CD14-positive monocyte (primary cell): Measurements from ENCODE around the gene OR2T27. TPM values are rescaled to one million over a fixed set of nuclear protein-coding genes. Genes with fewer than 3 reads are reported as not detected.

ENCODE experiments used
- DNase-seq, 3 donors: peaks; one replicate each; pipeline ENCODE4 v3.0.0-alpha.2; 2011 to 2022
- H2AFZ ChIP-seq: 2 replicates; pipeline ENCODE4 v1.6.0; 2012; ENCODE audit warnings: mild to moderate bottlenecking, low read depth, low read length, inconsistent platforms; ENCODE audit not compliant: insufficient read depth, poor library complexity, severe bottlenecking
- H3K27ac ChIP-seq, 2 donors: 1 replicate in 1 of 2; 2 replicates in 1 of 2; pipeline ENCODE4 v1.5.1; 2012 to 2013; ENCODE audit warnings: low read length in 2 of 2, control low read depth in 1 of 2, inconsistent platforms in 1 of 2, low read depth in 1 of 2, mild to moderate bottlenecking in 1 of 2
- H3K27me3 ChIP-seq, 2 donors: one replicate each; pipeline versions ENCODE4 v1.6.0 to v1.6.1; 2011 to 2013; ENCODE audit warnings: low read length in 2 of 2; ENCODE audit not compliant: control insufficient read depth in 2 of 2, insufficient read depth in 2 of 2
- H3K36me3 ChIP-seq, 2 donors: replicated peaks in 1 of 2; 1 replicate in 1 of 2; 2 replicates in 1 of 2; pipeline versions ENCODE4 v1.5.1 to v1.6.1; 2012 to 2013; ENCODE audit warnings: low read length in 2 of 2, control low read depth in 1 of 2, inconsistent platforms in 1 of 2, mild to moderate bottlenecking in 1 of 2; ENCODE audit not compliant: insufficient read depth in 2 of 2, control insufficient read depth in 1 of 2
- H3K4me1 ChIP-seq, 2 donors: 1 replicate in 1 of 2; 2 replicates in 1 of 2; pipeline versions ENCODE4 v1.5.1 to v1.6.1; 2012 to 2013; ENCODE audit warnings: low read length in 2 of 2, control low read depth in 1 of 2, inconsistent platforms in 1 of 2, mild to moderate bottlenecking in 1 of 2, moderate library complexity in 1 of 2; ENCODE audit not compliant: insufficient read depth in 2 of 2, control insufficient read depth in 1 of 2
- H3K4me2 ChIP-seq: replicated peaks from 2 replicates; pipeline ENCODE3; 2012; ENCODE audit warnings: low read length, moderate library complexity, mild to moderate bottlenecking; ENCODE audit not compliant: poor library complexity, severe bottlenecking; ENCODE audit errors: extremely low read depth
- H3K4me3 ChIP-seq, 3 experiments: fragments of 200-600 bp in 1 of 3; sonication (generic) in 1 of 3; replicated peaks in 1 of 3; 1 replicate in 2 of 3; 2 replicates in 1 of 3; pipeline ENCODE4 v1.5.1; 2011 to 2013; ENCODE audit warnings: low read length in 3 of 3, mild to moderate bottlenecking in 3 of 3, control low read depth in 2 of 3, low read depth in 2 of 3, inconsistent platforms in 1 of 3, moderate library complexity in 1 of 3
- H3K79me2 ChIP-seq: 2 replicates; pipeline ENCODE4 v1.6.0; 2012; ENCODE audit warnings: mild to moderate bottlenecking, control low read depth, inconsistent platforms, low read length, moderate library complexity; ENCODE audit not compliant: insufficient read depth
- H3K9ac ChIP-seq: 2 replicates; pipeline ENCODE4 v1.6.0; 2017; ENCODE audit warnings: low read length, mild to moderate bottlenecking; ENCODE audit not compliant: insufficient read depth, poor library complexity, severe bottlenecking
- H3K9me3 ChIP-seq, 2 donors: replicated peaks in 1 of 2; 1 replicate in 1 of 2; 2 replicates in 1 of 2; pipeline versions ENCODE4 v1.5.1 to v1.6.1; 2012 to 2013; ENCODE audit warnings: low read length in 2 of 2, control low read depth in 1 of 2; ENCODE audit not compliant: control insufficient read depth in 1 of 2, insufficient read depth in 1 of 2
- H4K20me1 ChIP-seq: 2 replicates; pipeline ENCODE4 v1.6.0; 2012; ENCODE audit warnings: mild to moderate bottlenecking, low read length, control low read depth, moderate library complexity; ENCODE audit not compliant: insufficient read depth
- H3K27ac Mint-ChIP-seq, 7 donors: one replicate each; pipeline ENCODE4 v1.8.0; 2020; ENCODE audit warnings: mild to moderate bottlenecking in 7 of 7, mixed read lengths in 7 of 7, moderate library complexity in 6 of 7, inconsistent platforms in 2 of 7
- H3K27me3 Mint-ChIP-seq, 3 donors: one replicate each; pipeline ENCODE4 v1.8.0; 2021 to 2022; ENCODE audit warnings: low read depth in 3 of 3, mild to moderate bottlenecking in 3 of 3, mixed read lengths in 3 of 3, moderate library complexity in 3 of 3, inconsistent platforms in 1 of 3
- H3K36me3 Mint-ChIP-seq, 2 donors: one replicate each; pipeline ENCODE4 v1.8.0; 2020; ENCODE audit warnings: mixed read lengths in 2 of 2, inconsistent platforms in 1 of 2, mild to moderate bottlenecking in 1 of 2
- H3K4me1 Mint-ChIP-seq: one replicate; pipeline ENCODE4 v1.8.0; 2020; ENCODE audit warnings: mild to moderate bottlenecking, mixed read lengths
- H3K4me3 Mint-ChIP-seq, 2 donors: one replicate each; pipeline ENCODE4 v1.8.0; 2020; ENCODE audit warnings: mild to moderate bottlenecking in 2 of 2, mixed read lengths in 2 of 2, moderate library complexity in 1 of 2
- H3K9me3 Mint-ChIP-seq, 7 donors: one replicate each; pipeline ENCODE4 v1.8.0; 2020 to 2022; ENCODE audit warnings: mixed read lengths in 7 of 7, mild to moderate bottlenecking in 6 of 7, moderate library complexity in 6 of 7, inconsistent platforms in 2 of 7
- CTCF ChIP-seq: fragments of 200-600 bp; IDR thresholded peaks from one replicate; pipeline ENCODE4 v1.8.0; 2022; ENCODE audit warnings: antibody characterized with exemption, mild to moderate bottlenecking
- WGBS: methylation state at CpG from one replicate; pipeline ENCODE4 v1.1.5; 2013; ENCODE audit warnings: missing lambda C conversion rate; ENCODE audit not compliant: insufficient coverage; 5-methylcytosine and 5-hydroxymethylcytosine counted together
- intact Hi-C, 2 donors: fragments of 100-400 bp; cut with micrococcal nuclease; formaldehyde crosslinking; loops; one replicate each; pipeline versions ENCODE4 v1.15.0 to v1.15.1; 2023
- polyA plus RNA-seq, 3 donors: library from polyadenylated mRNA; depleted of rRNA in 1 of 3; unstranded in 2 of 3; stranded (reverse) in 1 of 3; fragments of 300-500 nt in 2 of 3; fragments of >200 nt in 1 of 3; fragmentation: Illumina TruSeq in 2 of 3; gene quantifications; 1 replicate in 2 of 3; 2 replicates in 1 of 3; pipeline ENCODE4 v1.2.3, GENCODE V29; 2012 to 2021

The OR2T27 gene
- polyA plus RNA-seq, 3 donors: not detected

- Histone ChIP-seq H3K4me3 (no peak overlapping the region), H3K9ac (no peak overlapping the region), H3K27me3 (no peaks in the 10 kb centered on the region), H3K79me2 (no peaks in the 10 kb centered on the region), H3K4me1 (peaks cover 11 to 22% of the 10 kb centered on the region in 2 donors), H2AFZ (no peak overlapping the region), H3K4me2 (no peak overlapping the region), H3K36me3 (no peaks in the 10 kb centered on the region), H4K20me1 (no peaks in the 10 kb centered on the region), H3K9me3 (no peaks in the 10 kb centered on the region), H3K27ac (no peak overlapping the region)
- Mint-ChIP-seq H3K4me1 (peaks cover 19% of the 10 kb centered on the region), H3K27me3 (peaks cover 0 to 3% (median 1%) of the 10 kb centered on the region in 3 donors), H3K27ac (no peak overlapping the region), H3K36me3 (no peaks in the 10 kb centered on the region), H3K9me3 (no peaks in the 10 kb centered on the region), H3K4me3 (no peak overlapping the region)
- WGBS: no CpG with 5 or more reads among the region's 2 CpGs
- DNase-seq: peak in 1 of 3 donors; percentile 31
- peak; percentile 54 for TF ChIP-seq CTCF
- intact Hi-C loops: loop anchor here in 1 of 2 donors (5.0 kb wide), 1 partner anchor 104 kb away; no protein-coding TSS in a partner anchor
Observed at GRCh38 chr1:248703674-248704073, 48.3 kb upstream of the OR2T27 start.

GRCh38 chr1:248702714-248703113 lies 47.4 kb upstream of the OR2T27 start, which contains the start of gene OR14I1:
OR14I1 (minus strand) TSS chr1:248702766.
- Mint-ChIP-seq H3K9me3 (no peaks in the 10 kb centered on the region), H3K4me3 (no peak within 1 kb of the TSS), H3K4me1 (peaks cover 9% of the 10 kb centered on the region), H3K27ac (peak within 1 kb of the TSS in 1 of 7 donors; percentile 68), H3K27me3 (peaks cover 0 to 3% (median 1%) of the 10 kb centered on the region in 3 donors), H3K36me3 (no peaks in the 10 kb centered on the region)
- TF ChIP-seq CTCF: no peak
- Histone ChIP-seq H3K9ac (no peak within 1 kb of the TSS), H3K4me1 (peaks cover 3 to 13% of the 10 kb centered on the region in 2 donors), H3K27ac (no peak within 1 kb of the TSS), H3K36me3 (no peaks in the 10 kb centered on the region), H2AFZ (peak within 1 kb of the TSS; percentile 8), H3K79me2 (no peaks in the 10 kb centered on the region), H4K20me1 (no peaks in the 10 kb centered on the region), H3K27me3 (no peaks in the 10 kb centered on the region), H3K4me2 (no peak within 1 kb of the TSS), H3K4me3 (no peak within 1 kb of the TSS), H3K9me3 (no peaks in the 10 kb centered on the region)
- intact Hi-C loops: loop anchor here in 1 of 2 donors (5.0 kb wide), 1 partner anchor 105 kb away; no protein-coding TSS in a partner anchor
- 100% methylated on average over 1 of the region's 1 CpG for WGBS
- no peak for DNase-seq
